GM19468 (cell line): Measurements from ENCODE around the gene NDC1.
"Not testable (repeated sequence)": the region's sequence is repeated elsewhere in the genome, so short reads cannot be mapped to it uniquely, and the experiment has no call there.

Experiments
- ATAC-seq: cut with Tn5 transposase; IDR thresholded peaks from one replicate; pipeline ENCODE4 v1.9.1; 2021; ENCODE audit warnings: mild to moderate bottlenecking, moderate library complexity, moderate number of reproducible peaks; ENCODE audit not compliant: unreplicated experiment; ENCODE audit errors: extremely low read depth

Gene NDC1

GRCh38 chr1:53833393-53833792, 4.7 kb downstream of the NDC1 start:
- no peak for ATAC-seq

- ATAC-seq = no peak
Observed at GRCh38 chr1:53826367-53826766, 11.7 kb downstream of the NDC1 start.

GRCh38 chr1:53825306-53825705, 12.8 kb downstream of the NDC1 start:
- ATAC-seq = no peak

GRCh38 chr1:53822931-53823330, 15.2 kb downstream of the NDC1 start:
- ATAC-seq = no peak

- ATAC-seq = no peak
Observed at GRCh38 chr1:53821380-53821779, 16.7 kb downstream of the NDC1 start.

GRCh38 chr1:53819387-53819786, 18.7 kb downstream of the NDC1 start:
- ATAC-seq = no peak

GRCh38 chr1:53816584-53816983, 21.5 kb downstream of the NDC1 start:
- not testable (repeated sequence) for ATAC-seq

- not testable (repeated sequence) for ATAC-seq
Observed at GRCh38 chr1:53815484-53815883, 22.6 kb downstream of the NDC1 start.

- ATAC-seq = no peak
Observed at GRCh38 chr1:53811414-53811851, 26.7 kb downstream of the NDC1 start.

GRCh38 chr1:53810497-53810896, 27.6 kb downstream of the NDC1 start:
- ATAC-seq = no peak

- no peak for ATAC-seq
Observed at GRCh38 chr1:53810007-53810406, 28.1 kb downstream of the NDC1 start.

- ATAC-seq = no peak
Observed at GRCh38 chr1:53807916-53808315, 30.2 kb downstream of the NDC1 start.

GRCh38 chr1:53804791-53805505, 33.1 kb downstream of the NDC1 start:
- no peak for ATAC-seq

- ATAC-seq = no peak
Observed at GRCh38 chr1:53804181-53804580, 33.9 kb downstream of the NDC1 start.

- ATAC-seq = no peak
Observed at GRCh38 chr1:53800621-53801020, 37.5 kb downstream of the NDC1 start.

- no peak for ATAC-seq
Observed at GRCh38 chr1:53799141-53799540, 39.0 kb downstream of the NDC1 start.

GRCh38 chr1:53792806-53793205, 45.3 kb downstream of the NDC1 start:
- no peak for ATAC-seq

- ATAC-seq = no peak
Observed at GRCh38 chr1:53787655-53788054, 50.4 kb downstream of the NDC1 start.

GRCh38 chr1:53783056-53783455, 55.0 kb downstream of the NDC1 start:
- ATAC-seq = no peak

GRCh38 chr1:53781654-53782053, 56.4 kb downstream of the NDC1 start:
- no peak for ATAC-seq

- no peak for ATAC-seq
Observed at GRCh38 chr1:53777272-53777671, 60.8 kb downstream of the NDC1 start.

- no peak for ATAC-seq
Observed at GRCh38 chr1:53771648-53772047, 66.4 kb downstream of the NDC1 start.
